ENCODE measurements around the gene BRK1. TPM values are rescaled to one million over a fixed set of nuclear protein-coding genes. Genes with fewer than 3 reads are reported as not detected.

BRK1 gene
- total and polyA plus RNA-seq, 7 donors: 111 to 260 (median 179) TPM

- intact Hi-C loops (cut with DNase I): no loop called here
- peaks cover 0 to 7% (median 0%) of the 10 kb centered on the region in 3 donors for H3K27me3 ChIP-seq
- H3K27ac ChIP-seq: no peak overlapping the region
- 87 to 91% methylated on average over 2 of the region's 2 CpGs for WGBS, 2 donors
- H3K36me3 ChIP-seq: no peaks in the 10 kb centered on the region
- DNase-seq: no peak
- H3K4me1 ChIP-seq: no peaks in the 10 kb centered on the region
- TF ChIP-seq POLR2AphosphoS5 (IDR thresholded peaks at IDR 0.05) (no peak), POLR2A (IDR thresholded peaks at IDR 0.05) (no peak), EP300 (IDR thresholded peaks at IDR 0.05) (no peak)
- TF ChIP-seq, protein P1, sequence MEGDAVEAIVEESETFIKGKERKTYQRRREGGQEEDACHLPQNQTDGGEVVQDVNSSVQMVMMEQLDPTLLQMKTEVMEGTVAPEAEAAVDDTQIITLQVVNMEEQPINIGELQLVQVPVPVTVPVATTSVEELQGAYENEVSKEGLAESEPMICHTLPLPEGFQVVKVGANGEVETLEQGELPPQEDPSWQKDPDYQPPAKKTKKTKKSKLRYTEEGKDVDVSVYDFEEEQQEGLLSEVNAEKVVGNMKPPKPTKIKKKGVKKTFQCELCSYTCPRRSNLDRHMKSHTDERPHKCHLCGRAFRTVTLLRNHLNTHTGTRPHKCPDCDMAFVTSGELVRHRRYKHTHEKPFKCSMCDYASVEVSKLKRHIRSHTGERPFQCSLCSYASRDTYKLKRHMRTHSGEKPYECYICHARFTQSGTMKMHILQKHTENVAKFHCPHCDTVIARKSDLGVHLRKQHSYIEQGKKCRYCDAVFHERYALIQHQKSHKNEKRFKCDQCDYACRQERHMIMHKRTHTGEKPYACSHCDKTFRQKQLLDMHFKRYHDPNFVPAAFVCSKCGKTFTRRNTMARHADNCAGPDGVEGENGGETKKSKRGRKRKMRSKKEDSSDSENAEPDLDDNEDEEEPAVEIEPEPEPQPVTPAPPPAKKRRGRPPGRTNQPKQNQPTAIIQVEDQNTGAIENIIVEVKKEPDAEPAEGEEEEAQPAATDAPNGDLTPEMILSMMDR (IDR thresholded peaks at IDR 0.05): no peak
- no peak overlapping the region for H3K4me3 ChIP-seq
- H3K9me3 ChIP-seq: no peaks in the 10 kb centered on the region
These were observed 8.6 kb upstream of the BRK1 start for GRCh38 chr3:10106919-10107318.

DNA sequence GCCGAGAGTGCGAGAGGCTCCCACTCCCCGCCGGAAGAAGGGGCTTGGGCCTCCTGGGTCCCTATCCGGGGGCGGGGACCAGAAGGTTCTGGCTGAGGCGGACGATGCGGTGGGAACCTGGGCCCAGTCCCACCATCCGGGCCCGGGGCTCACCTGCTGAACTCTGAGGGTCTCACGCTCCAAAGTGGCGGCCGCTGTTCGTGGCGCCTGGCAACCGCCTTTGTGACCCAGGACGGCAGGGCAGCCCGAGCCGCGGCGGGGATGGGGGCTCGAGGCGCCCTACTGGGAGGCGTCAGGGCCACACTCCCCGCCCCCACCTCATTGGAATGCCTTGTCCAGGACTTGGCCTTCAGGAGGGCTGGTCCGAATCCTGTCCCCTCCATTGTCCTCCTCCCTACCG is 7.4 kb upstream of the BRK1 start, which contains the start of gene FANCD2OS:
FANCD2OS (minus strand) TSS at position 165 of the 400 bp plus-strand sequence. CDS start 3,481 bp downstream, outside the sequence.
- intact Hi-C loops (cut with DNase I): no loop called here
- TF ChIP-seq, protein P1 (IDR thresholded peaks at IDR 0.05): no peak
- TF ChIP-seq POLR2A (IDR thresholded peaks at IDR 0.05) (no peak), POLR2AphosphoS5 (IDR thresholded peaks at IDR 0.05) (no peak), EP300 (IDR thresholded peaks at IDR 0.05) (no peak)

GRCh38 chr3:10116138-10116460 is 624 bp downstream of the BRK1 start:
- no peaks in the 10 kb centered on the region for H3K9me3 ChIP-seq
- peak overlapping the region; percentile 75 to 87 (median 82) for H3K27ac ChIP-seq
- TF ChIP-seq EP300 (IDR thresholded peaks at IDR 0.05): no peak
- no peak for TF ChIP-seq POLR2AphosphoS5 (IDR thresholded peaks at IDR 0.05)
- TF ChIP-seq, protein P1 (IDR thresholded peaks at IDR 0.05): no peak
- no peak for TF ChIP-seq POLR2A (IDR thresholded peaks at IDR 0.05)
- H3K4me1 ChIP-seq: peaks cover 0 to 32% (median 26%) of the 10 kb centered on the region in 4 donors
- no peaks in the 10 kb centered on the region for H3K27me3 ChIP-seq
- H3K36me3 ChIP-seq: no peaks in the 10 kb centered on the region
- DNase-seq: no peak
- peak overlapping the region; percentile 50 to 93 (median 75) for H3K4me3 ChIP-seq
- intact Hi-C loops (cut with DNase I): loop anchor here (5.0 to 10.0 kb wide), 3 partner anchors 89 to 184 kb away; partner anchors contain the start of genes CRELD1, EMC3 and FANCD2
- WGBS, 2 donors: 1% methylated on average over 10 of the region's 10 CpGs

More for the DNA sequence above, 7.4 kb upstream of the BRK1 start, which contains the start of gene FANCD2OS:
- no peak for DNase-seq
- Histone ChIP-seq H3K27ac (no peak within 1 kb of the TSS), H3K9me3 (no peaks in the 10 kb centered on the region), H3K4me3 (no peak within 1 kb of the TSS), H3K27me3 (peaks cover 0 to 7% (median 0%) of the 10 kb centered on the region in 3 donors), H3K36me3 (no peaks in the 10 kb centered on the region), H3K4me1 (no peaks in the 10 kb centered on the region)
- whole genome bisulfite sequencing, 2 donors: 87 to 91% methylated on average over 28 of the region's 28 CpGs

GRCh38 chr3:10116928-10117327 is 1.5 kb downstream of the BRK1 start:
- H3K4me3 ChIP-seq: peak overlapping the region in 1 of 4 donors; percentile 91
- 89 to 95% methylated on average over 4 of the region's 4 CpGs for WGBS, 2 donors

More at GRCh38 chr3:10116928-10117327, 1.5 kb downstream of the BRK1 start:
- no peaks in the 10 kb centered on the region for H3K36me3 ChIP-seq
- DNase-seq: no peak
- H3K9me3 ChIP-seq: no peaks in the 10 kb centered on the region
- H3K27me3 ChIP-seq: no peaks in the 10 kb centered on the region
- intact Hi-C loops (cut with DNase I): loop anchor here (5.0 to 10.0 kb wide), 3 partner anchors 90 to 185 kb away; partner anchors contain the start of genes CRELD1, EMC3 and FANCD2
- H3K27ac ChIP-seq: no peak overlapping the region
- H3K4me1 ChIP-seq: peaks cover 0 to 32% (median 26%) of the 10 kb centered on the region in 4 donors
- TF ChIP-seq, protein P1 (IDR thresholded peaks at IDR 0.05): no peak
- TF ChIP-seq POLR2A (IDR thresholded peaks at IDR 0.05) (no peak), EP300 (IDR thresholded peaks at IDR 0.05) (no peak), POLR2AphosphoS5 (IDR thresholded peaks at IDR 0.05) (no peak)

Measured in sigmoid colon (tissue), 7 donors.